DMS53 treated with DMSO at 0.1 percent for 48 hours (cell line): ENCODE data around the gene P2RX2.

Source experiments
- DNase-seq: peaks from one replicate; lab custom pipeline; 2025; ENCODE audit not compliant: unreplicated experiment; lab: John Stamatoyannopoulos, UW

P2RX2 gene

DNA sequence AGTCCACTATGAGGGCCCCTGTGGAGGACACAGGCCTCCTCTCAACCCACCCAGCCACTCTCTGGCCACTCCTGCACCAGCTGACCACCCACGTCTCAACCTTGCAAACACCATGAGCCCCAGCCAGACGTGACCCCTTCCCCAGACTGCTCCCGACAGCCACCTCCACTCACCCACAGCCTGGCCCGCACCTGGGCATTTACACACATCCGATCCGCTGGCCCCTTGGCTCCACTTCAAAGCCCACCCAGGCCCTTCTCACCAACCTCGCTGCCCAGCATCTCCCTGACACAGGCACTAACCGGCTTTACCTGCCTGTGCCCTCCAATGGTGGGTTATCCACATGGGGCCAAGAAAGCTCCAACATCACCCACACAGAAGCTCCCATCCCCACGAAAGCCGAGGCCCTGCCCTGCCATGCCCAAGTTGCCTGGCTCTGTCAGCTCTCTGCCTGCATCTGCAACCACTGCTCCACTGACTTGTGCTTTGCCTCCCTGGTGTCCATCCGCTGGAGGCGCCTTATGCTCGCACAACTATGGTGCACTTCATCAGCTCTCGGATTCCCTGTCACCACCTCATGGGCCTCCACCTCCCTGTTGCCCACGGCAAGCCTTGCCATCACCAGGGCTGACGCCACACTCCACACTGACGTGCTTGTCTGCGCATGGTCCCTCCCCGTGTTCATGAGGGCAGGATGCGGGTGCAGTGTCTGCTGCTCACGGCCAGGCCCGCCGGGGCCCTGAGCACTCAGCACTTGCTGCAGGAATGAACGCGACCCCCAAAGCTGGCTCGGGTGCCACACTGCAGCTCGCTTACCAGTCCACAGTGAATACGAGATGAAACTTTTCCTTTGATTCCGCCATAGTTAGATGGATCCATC, 16.7 kb downstream of the P2RX2 start:
- no peak for DNase-seq

DNA sequence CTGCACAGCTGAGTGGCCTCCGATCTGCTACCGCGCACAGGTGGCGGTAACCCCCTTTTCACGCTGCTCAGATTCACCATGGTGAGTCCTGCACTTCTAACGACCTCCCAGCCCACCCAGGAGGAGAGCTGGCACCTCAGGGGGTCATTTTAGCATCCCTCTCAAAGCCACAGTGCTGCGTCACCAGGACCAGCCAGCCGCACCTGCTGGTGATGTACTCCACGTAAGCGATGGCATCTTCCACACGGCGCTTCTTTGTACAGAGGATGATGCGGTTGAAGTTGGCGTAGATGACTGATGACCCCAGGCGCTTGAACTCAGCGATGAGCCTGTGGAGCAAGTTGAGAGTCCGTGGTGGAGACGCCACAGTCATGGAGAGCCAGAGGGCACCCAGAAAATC, 19.2 kb downstream of the P2RX2 start:
- no peak for DNase-seq

DNA sequence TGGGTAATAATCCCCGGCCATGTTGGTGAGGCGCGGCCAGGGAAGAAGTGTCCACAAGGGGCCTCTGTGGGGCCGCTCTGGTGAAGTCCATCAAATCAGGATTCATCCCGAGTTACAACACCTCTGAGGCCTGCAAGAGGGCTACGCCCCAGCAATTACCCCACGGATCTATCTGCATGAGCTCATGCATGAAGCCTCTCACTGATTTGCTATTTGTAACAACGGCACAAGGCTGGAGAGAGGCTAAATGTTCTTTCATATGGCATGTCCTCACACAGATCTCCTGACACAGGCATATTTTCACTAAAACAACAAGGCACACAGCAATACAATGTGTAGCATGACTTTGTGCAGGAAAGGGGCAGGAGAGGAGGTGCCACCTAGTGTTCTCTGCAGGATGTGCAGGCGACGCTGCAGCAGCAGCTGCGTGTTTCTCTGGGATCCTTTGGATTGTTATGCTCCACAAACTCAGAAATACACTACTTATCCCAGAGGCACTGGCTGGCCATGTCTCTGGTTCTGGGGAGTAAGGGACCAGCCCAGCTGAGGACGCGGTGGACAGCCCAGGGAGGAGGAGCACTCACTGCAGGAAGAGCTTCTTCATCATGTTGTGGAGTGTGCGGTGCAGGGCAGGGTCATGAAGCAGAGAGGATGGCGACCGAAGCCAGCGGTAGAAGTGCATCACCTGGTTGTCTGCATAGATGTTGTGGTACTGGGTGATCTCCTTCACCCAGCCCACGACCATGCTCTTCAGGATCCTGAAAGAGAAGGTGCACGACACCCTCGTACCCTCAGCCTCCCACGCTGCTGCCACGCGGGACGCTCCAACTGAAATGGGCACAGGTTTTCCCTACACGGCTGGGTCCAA, 20.2 kb downstream of the P2RX2 start:
- peak; percentile 16 for DNase-seq

DNA sequence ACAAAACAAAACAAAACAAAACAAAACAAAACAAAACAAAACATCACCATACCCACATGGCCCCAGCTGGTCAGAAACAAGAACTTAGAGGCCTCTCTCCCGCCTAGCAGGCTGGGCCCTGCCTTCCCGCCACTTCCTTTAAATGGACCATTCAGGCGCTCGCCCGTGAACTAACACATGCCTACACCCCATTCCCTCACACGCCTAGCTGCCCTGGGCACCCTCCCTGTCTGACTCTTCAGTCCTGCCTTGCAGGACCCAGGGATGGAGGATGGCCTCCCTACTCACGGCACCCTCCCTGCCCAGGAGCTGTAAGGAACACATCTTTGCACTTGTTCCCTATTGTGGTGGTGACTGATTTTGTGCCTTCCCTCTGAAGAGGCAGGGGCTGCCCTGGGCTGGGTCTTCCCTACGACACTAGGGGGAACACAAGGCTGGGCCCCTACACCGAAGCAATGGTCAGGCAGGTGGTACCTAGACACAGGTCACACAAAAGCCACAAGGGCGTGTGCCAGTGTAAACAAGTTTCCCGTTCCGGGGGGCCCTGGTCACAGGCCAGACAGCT, 21.5 kb downstream of the P2RX2 start:
- no peak for DNase-seq

DNA sequence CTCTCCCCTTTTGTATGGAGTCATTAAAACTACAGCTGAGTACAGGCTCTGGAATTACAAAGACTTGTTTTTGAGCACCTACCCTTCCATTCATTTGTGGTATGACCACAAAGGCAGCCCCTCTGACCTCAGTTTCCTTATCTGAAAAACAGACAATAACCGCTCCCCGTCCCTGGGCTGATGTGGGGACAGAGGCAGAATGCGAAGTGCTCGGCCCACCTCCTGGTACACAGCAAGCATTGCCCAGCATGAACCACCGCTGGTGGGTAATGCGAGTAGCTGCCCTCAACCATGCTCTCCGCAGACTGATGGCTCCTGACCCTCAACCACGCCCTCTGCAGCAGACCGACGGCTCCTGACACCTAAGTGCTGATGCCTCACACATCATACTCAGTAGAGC, 22.4 kb downstream of the P2RX2 start:
- DNase-seq, result no peak

DNA sequence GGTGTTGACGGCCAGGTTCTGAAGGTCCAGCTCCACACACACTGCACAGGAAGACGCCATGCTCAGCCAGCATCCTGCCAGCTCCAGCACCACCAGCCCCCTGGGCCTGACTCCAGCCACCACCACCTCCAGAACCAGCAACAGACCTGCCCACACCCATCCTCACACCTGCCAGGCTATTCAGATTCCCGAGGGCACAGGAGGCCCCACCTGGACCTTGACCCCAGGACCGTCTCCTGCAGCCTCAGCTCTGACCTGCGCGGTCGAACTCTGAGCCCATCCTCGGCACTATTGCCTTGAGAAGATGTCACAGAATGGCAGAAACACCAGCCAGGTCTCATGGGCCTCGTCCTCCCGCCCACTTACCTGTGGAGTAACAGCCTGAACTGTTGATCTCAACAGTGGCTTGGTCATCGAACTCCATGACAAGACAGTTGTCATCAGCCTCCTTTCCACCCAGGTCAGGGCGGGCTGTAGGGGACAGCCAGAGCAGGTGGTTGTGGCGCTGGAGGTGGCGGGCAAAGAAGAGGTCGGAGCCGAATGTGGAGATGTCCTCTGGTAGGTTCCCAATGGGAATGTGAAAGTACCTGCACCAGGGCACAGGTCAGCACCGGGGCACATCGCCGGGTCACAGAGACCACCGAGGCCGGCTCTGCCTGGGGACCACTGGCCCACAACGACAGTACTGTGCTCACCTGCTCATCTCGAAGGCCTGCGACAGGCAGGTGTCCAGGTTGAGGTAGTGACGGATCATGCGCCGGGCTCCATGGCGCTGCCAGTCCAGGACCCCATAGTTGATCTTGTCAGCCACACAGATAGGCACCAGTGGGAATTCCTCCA, 23.5 kb downstream of the P2RX2 start:
- DNase-seq, result no peak

DNA sequence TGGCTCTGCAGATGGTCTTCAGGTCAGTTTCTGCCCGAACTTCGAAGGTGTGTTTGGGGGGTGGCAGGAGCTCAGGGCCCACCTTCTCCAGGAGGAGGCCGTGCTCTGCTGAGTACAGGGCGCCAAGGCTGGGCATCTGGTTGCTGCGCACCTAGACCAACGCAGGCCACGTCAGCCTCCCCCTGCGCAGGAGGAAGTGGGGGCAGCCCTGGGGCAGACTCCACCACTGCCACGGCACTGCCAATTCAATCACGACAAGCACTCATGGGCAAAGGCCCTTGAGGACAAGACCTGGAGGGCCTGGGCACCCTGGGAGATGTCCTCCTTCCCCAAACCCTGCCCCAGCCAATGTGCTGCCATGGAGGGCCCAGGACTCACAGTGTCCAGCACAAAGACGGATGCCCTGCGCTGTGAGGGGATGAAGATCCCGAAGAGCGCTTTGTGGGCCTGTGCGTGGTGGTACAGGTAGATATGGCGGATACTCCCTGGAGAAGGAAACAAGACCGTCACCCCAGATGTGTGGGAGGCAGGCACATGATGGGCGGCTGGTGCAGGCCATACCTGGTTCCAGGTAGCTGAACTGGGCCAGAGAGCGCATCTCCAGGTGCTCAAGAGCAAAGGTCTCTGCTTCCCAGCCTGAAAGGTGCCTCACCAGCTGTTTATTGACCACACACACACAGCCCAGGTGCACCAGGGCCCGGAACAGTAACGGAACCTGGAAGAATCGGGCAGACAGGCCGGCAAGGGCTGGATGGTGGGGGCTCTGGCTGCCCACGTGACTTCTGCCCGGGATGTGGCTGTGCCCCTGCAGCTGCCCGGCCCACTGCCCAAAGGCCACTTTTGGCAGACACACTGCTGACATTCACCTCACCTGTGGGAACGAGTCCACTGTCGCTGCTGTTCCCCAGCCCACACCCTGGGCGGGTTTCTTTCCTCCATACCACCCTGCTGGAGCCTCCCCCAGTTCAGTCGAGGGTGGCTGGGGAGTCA, 24.6 kb downstream of the P2RX2 start:
- DNase-seq, result no peak

DNA sequence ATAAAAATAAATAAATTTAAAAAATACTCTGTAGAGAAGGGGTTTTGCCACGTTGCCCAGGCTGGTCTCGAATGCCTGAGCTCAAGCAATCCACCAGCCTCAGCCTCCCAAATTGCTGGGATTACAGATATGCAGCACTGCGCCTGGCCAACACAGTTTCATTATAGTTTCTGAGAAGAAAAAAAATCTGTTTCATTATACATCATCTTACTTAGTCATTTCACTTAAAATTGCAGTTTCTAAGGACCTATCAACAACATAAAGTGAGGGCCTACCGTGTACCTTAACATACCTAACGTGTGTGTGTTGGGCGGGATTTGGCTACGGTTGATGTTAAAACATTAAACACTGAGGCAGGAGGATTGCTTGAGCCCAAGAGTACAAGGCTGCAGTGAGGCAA, 28.3 kb downstream of the P2RX2 start:
- no peak for DNase-seq

DNA sequence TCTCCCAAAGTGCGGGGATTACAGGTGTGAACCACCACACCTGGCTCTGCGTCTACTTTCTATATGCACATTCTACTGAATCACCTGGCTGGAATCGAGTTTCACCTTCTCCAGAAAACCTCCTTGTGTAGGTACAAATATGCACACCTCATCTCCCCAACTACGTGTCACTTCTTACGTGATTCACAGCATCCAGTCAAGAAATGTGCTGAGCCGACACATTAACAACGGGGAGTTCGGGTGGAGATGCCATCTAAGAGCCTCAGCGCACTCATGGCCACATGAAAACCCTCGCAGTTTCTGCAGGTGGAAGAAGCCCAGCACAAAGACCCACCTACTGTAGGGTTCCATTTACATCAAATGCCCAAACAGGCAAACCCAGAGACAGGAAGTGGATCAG, 29.3 kb downstream of the P2RX2 start:
- no peak for DNase-seq

DNA sequence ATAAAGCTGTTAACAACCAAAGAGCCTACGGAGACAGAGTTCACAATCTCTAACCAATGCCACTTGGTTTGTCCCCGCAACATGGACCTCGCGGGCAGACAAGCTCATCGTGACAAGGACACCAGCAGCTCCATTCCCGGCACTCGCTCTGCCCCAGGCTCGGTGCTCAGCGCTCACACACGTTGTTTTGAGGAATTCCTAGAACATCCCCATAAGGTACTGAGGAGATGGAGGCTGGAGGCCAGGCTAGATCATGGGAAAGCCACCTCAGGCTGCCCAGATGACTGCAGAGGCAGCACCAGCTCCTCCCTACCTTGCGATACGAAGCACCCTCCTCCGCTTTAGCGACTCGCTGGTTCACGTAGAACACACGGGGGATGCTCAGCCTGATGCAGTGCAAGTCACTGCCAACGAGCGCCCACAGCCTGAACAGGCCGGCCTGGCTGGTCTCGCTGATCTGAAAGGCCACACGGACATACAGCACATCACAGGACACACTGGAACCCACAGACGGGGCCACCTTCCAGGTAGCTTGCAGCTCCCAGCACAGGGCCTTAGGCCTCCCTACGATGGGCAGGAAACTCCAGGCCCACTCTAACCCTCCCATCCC, 30.1 kb downstream of the P2RX2 start:
- DNase-seq, result no peak

DNA sequence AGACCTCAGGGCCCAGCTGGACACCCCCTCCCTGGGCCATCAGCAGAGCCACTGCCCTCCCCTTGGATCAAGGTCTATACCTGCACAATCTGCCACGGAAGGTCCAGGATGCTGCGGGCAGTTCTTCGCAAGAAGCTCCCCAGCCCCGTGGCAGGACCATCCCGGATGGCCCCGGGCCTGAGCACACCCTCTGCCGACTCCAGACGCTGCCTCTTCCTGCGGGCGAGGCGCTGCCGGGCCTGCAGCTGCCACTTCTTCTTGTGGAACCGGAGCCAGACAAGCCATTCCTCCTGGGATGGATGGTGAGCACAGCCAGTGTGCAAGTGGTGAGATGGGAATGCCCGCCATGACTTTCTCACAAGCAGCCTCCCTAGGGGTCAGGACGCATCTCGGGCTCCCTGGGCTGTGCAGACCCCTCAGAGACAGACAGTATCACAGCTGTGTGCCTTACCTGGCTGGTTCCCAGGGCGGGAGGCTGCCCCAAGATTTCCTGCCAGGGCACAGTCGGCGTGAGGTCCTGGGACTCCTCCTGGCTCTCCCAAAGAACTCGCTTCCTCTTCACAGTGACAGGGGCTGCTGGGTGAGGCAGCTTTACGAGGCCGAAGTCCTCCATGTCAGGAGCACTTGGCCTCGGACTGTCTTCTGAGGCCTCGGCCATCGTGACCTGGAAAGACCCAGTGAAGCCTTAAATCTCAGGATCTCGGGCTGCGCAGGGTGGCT, 30.8 kb downstream of the P2RX2 start:
- DNase-seq, result no peak

DNA sequence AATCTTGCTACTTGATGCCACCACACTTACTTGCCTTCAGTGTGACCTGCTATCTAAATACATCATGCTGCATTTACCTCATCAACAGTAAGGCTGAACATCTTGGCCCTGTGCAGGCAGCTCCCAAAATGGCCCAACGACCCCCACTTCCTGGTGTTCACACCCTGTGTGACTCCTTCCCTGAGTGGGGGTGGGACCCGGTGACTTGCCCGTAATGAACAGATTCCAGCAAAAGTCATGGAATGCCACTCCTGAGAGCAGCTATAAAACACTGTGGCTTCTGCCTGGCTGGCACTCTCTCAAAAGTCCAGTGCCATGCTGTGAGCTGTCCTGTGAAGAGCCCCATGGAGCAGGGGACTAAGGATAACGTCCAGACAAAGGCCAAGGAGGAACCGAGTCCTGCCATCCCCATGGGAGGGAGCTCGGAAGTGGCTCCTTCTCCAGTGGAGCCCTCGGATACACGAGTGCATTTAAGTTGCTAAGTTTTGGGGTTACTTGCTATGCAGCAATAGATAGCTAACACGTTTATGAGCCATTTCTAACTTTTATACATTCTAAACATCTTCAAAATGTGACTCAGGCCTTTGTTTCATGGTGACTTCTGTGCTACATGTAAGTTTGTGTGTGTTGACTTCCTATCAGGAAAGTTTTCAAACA, 33.0 kb downstream of the P2RX2 start:
- DNase-seq, result peak; percentile 100

DNA sequence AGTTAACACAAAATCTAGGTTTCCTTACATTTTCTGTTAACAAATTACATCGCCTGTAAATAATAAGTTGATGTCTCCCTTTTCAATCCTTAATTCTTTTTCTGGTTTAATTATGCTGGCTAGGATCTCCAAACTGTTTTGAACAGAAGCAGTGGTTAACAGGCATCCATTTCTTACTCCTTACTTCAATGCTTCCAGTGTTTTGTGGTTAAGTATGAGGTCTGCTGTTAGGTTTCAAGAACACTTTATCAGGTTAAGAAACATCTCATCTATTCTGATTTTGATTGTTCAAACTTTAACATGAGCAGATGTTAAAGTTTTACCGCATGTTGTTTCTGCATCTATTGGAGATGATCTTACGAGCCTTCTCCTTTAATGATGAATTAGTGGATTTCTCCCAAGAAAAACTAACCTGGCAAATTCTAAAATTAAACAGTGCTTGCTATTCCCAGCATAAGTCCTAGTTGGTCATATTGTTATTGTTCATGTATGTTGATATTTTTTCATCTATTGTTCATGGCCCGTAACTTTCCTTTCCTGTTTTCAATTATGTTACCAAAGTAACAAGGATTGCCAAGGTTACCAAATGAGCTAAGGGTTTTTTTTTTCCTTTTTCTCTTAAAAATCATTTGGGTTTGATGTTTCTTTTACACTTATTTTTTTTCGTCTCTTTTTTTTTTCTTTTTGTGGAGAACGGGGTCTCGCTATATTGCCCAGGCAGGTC, 35.2 kb downstream of the P2RX2 start:
- DNase-seq, result no peak

DNA sequence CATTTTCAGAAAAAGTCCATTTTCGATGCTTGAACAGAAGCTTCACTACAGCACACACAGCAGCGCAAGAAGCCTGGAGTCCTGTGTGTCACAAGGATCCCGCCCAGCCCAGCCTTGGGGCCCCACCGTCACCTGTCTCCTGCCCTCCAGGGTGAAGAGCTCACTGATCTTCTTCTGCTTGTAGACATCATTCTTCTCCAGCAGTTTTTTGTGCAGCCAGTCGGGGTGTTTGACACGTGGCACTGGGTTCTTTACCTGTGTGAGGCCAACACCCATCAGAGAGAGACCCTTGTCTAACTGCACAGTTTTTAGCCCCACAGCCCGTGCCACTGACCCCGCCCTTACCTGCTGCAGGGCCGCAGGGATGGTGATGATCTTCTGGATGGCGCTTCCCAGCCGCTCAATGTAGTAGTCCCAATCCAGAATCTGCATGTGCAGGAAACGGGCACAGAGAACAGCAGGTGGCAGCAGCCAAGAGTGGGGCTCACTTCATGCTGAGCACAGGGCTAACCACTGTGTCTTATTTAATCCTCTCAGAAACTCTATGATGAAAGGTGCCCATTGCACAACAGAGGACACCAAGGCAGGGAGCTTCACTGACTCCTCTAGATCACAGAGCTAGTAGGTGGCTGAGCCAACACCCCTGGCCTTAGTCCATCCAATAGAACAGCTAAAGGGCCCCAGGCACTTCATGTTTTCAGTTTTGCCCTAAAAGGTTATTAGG, 38.6 kb downstream of the P2RX2 start:
- DNase-seq, result no peak

DNA sequence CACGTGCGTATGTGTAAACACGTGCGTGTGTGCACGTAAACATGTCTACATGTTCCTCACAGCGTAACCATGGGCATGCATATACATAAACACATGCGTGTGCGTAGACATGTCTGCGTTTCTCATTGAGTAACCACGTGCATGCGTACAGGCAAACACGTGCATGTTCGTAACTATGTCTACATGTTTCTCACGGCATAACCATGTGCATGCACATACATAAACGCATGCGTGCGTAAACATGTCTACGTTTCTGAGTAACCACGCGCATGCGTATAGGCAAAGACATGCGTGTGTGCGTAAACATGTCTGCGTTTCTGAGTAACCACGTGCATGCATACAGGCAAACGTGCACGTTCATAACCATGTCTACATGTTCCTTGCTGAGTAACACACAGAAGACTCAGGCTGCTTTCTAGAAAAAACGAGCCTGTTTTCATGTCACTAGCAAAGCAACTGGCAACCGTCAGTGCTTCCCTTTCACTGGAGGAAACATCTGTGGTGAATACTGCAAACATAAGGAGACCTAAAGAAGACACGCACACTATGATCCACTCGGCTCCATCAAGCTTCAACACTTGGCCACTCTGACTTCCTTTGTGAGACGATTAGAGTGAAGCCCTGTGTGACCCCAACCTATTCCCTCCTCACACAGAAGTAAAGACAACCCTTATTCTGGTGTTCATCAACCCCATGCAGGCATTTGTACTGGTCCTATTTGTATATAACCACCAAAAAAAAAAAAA, 39.7 kb downstream of the P2RX2 start:
- no peak for DNase-seq

DNA sequence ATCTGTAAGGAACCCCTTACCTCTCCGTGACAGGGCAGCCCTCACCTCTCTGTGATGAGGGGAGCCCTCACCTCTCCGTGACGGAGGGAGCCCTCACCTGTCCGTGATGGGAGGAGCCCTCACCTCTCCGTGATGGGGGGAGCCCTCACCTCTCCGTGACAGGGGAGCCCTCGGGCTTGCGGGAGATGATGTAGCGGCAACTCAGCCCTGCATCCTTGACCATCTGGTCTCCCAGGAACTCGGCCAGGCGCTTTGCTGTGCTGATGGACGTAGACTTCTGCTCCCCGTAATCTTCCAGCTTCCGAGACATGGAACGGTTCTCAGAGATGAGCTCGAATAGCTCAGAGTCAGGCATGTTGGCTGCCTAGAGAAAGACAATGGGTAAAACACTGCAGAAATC, 40.6 kb downstream of the P2RX2 start:
- no peak for DNase-seq
